GM23338 (cell line): ENCODE data around the gene STMN3. TPM values are rescaled to one million over a fixed set of nuclear protein-coding genes. Genes with fewer than 3 reads are reported as not detected.

ENCODE experiments used
- ATAC-seq: fragments of 200-7000 bp; cut with Tn5 transposase; 3 replicates; pipeline ENCODE4 v1.9.1; 2020
- DNase-seq: peaks from one replicate; pipeline ENCODE4 v3.0.0-alpha.2; 2015; ENCODE audit warnings: low spot score
- H2AFZ ChIP-seq: fragments of 200-600 bp; sonication (generic); 2 replicates; pipeline ENCODE4 v1.8.0; 2016; ENCODE audit warnings: antibody characterized with exemption, mild to moderate bottlenecking, moderate library complexity
- H3F3A ChIP-seq: fragments of 200-600 bp; sonication (generic); replicated peaks from 2 replicates; pipeline ENCODE4 v1.8.0; 2017; ENCODE audit warnings: antibody characterized with exemption, mixed run types, low read depth
- H3K27ac ChIP-seq: fragments of 200-600 bp; sonication (generic); 2 replicates; pipeline ENCODE4 v1.6.1; 2016; ENCODE audit warnings: low read depth
- H3K27me3 ChIP-seq: fragments of 200-600 bp; sonication (generic); 2 replicates; pipeline ENCODE4 v1.8.0; 2016; ENCODE audit warnings: mild to moderate bottlenecking, mixed run types, moderate library complexity; ENCODE audit not compliant: insufficient read depth
- H3K36me3 ChIP-seq: fragments of 200-600 bp; sonication (generic); 2 replicates; pipeline ENCODE4 v1.8.0; 2016; ENCODE audit warnings: mild to moderate bottlenecking; ENCODE audit not compliant: insufficient read depth
- H3K4me1 ChIP-seq: fragments of 200-600 bp; sonication (generic); 2 replicates; pipeline ENCODE4 v1.8.0; 2016; ENCODE audit warnings: mild to moderate bottlenecking, moderate library complexity; ENCODE audit not compliant: insufficient read depth
- H3K4me2 ChIP-seq: fragments of 200-600 bp; sonication (generic); 2 replicates; pipeline ENCODE4 v1.7.1; 2017; ENCODE audit warnings: mixed run types
- H3K4me3 ChIP-seq: fragments of 200-600 bp; sonication (generic); 2 replicates; pipeline ENCODE4 v1.6.1; 2016; ENCODE audit warnings: mixed run types
- H3K79me2 ChIP-seq: fragments of 200-600 bp; sonication (generic); replicated peaks from 2 replicates; pipeline ENCODE4 v1.8.0; 2017; ENCODE audit warnings: mild to moderate bottlenecking; ENCODE audit not compliant: insufficient read depth
- H3K9me2 ChIP-seq: fragments of 200-600 bp; sonication (generic); 2 replicates; pipeline ENCODE4 v1.8.0; 2017; ENCODE audit not compliant: insufficient read depth
- H4K20me1 ChIP-seq: fragments of 200-600 bp; sonication (generic); replicated peaks from 2 replicates; pipeline ENCODE4 v1.8.0; 2017; ENCODE audit warnings: mild to moderate bottlenecking; ENCODE audit not compliant: insufficient read depth
- H3K27ac Mint-ChIP-seq: 2 replicates; pipeline ENCODE4 v1.8.0; 2020; ENCODE audit warnings: inconsistent platforms, mild to moderate bottlenecking, moderate library complexity, mixed read lengths
- H3K27me3 Mint-ChIP-seq: 3 replicates; pipeline ENCODE4 v1.8.0; 2022; ENCODE audit warnings: low read depth, mild to moderate bottlenecking, moderate library complexity, mixed read lengths, inconsistent platforms; ENCODE audit not compliant: insufficient read depth, poor library complexity
- H3K36me3 Mint-ChIP-seq: 3 replicates; pipeline ENCODE4 v1.8.0; 2021; ENCODE audit warnings: low read depth, mild to moderate bottlenecking, inconsistent platforms, moderate library complexity, mixed read lengths
- H3K4me1 Mint-ChIP-seq: 3 replicates; pipeline ENCODE4 v1.8.0; 2020; ENCODE audit warnings: mild to moderate bottlenecking, inconsistent platforms, mixed read lengths
- H3K4me3 Mint-ChIP-seq: 3 replicates; pipeline ENCODE4 v1.8.0; 2021; ENCODE audit warnings: moderate library complexity, mild to moderate bottlenecking, inconsistent platforms, mixed read lengths
- H3K9me3 Mint-ChIP-seq: 3 replicates; pipeline ENCODE4 v1.8.0; 2020; ENCODE audit warnings: moderate library complexity, mild to moderate bottlenecking, inconsistent platforms, mixed read lengths
- CREB1 ChIP-seq: fragments of 250-450 bp; sonication (Bioruptor Pico); IDR thresholded peaks from 2 replicates; pipeline ENCODE4 v1.5.0; 2020; ENCODE audit warnings: low read depth, mild to moderate bottlenecking, moderate library complexity
- EZH2 ChIP-seq: fragments of 200-600 bp; sonication (generic); IDR thresholded peaks from one replicate; pipeline ENCODE4 v1.8.0; 2017; ENCODE audit warnings: antibody characterized with exemption, mild to moderate bottlenecking, low read depth; ENCODE audit not compliant: unreplicated experiment
- EZH2phosphoT487 ChIP-seq: fragments of 200-600 bp; sonication (generic); IDR thresholded peaks from one replicate; pipeline ENCODE4 v1.8.1; 2018; ENCODE audit warnings: antibody characterized with exemption; ENCODE audit not compliant: unreplicated experiment
- JUNB ChIP-seq: IDR thresholded peaks from one replicate; pipeline ENCODE4 v1.6.1; 2016; ENCODE audit warnings: antibody characterized with exemption; ENCODE audit not compliant: unreplicated experiment
- NANOG ChIP-seq: IDR thresholded peaks from 2 replicates; pipeline ENCODE4 v1.6.1; 2016; ENCODE audit warnings: antibody characterized with exemption, borderline replicate concordance
- POLR2AphosphoS5 ChIP-seq: IDR thresholded peaks from 2 replicates; pipeline ENCODE4 v1.6.1; 2016; ENCODE audit warnings: antibody characterized with exemption, low read depth
- STAT1 ChIP-seq: IDR thresholded peaks from one replicate; pipeline ENCODE4 v1.6.1; 2016; ENCODE audit warnings: antibody characterized with exemption; ENCODE audit not compliant: unreplicated experiment
- ZNF114 ChIP-seq: fragments of 250-450 bp; sonication (Bioruptor Pico); IDR thresholded peaks from 2 replicates; pipeline ENCODE4 v1.5.0; 2020; ENCODE audit warnings: mild to moderate bottlenecking, moderate library complexity
- ZNF331 ChIP-seq: fragments of 250-450 bp; sonication (Bioruptor Pico); IDR thresholded peaks from 2 replicates; pipeline ENCODE4 v1.5.0; 2020; ENCODE audit warnings: low read depth, mild to moderate bottlenecking, moderate library complexity
- polyA plus RNA-seq: library from polyadenylated mRNA; unstranded; fragments of >200 nt; fragmentation: Nextera tagmentation; extraction: Ambion mirVana; gene quantifications from 2 replicates; pipeline ENCODE4 v1.2.1, GENCODE V29; 2016
- total RNA-seq: library from RNA; depleted of rRNA; stranded (reverse); fragments of >200 nt; shearing (Covaris generic); gene quantifications from 2 replicates; pipeline ENCODE4 v1.2.3, GENCODE V29; 2014
- TF ChIP-seq, protein P1 (sequence below): fragments of 250-450 bp; sonication (Bioruptor Pico); IDR thresholded peaks from 2 replicates; pipeline ENCODE4 v1.5.0; 2020; ENCODE audit warnings: mild to moderate bottlenecking, moderate library complexity
- TF ChIP-seq, protein P2 (sequence below): IDR thresholded peaks from one replicate; pipeline ENCODE4 v1.6.1; 2018; ENCODE audit warnings: antibody characterized with exemption; ENCODE audit not compliant: unreplicated experiment
- TF ChIP-seq, protein P3 (sequence below): IDR thresholded peaks from 2 replicates; pipeline ENCODE4 v1.6.1; 2016; ENCODE audit warnings: antibody characterized with exemption
- TF ChIP-seq, protein P4 (sequence below), 2 experiments: fragments of 200-600 bp in 1 of 2; sonication (generic) in 1 of 2; conservative IDR thresholded peaks; 2 replicates each; pipeline versions ENCODE4 v1.5.1 to v1.6.1; 2016 to 2017; ENCODE audit warnings: antibody characterized with exemption in 2 of 2, low read depth in 2 of 2, mild to moderate bottlenecking in 2 of 2, moderate library complexity in 1 of 2

The STMN3 gene
- total and polyA plus RNA-seq, 2 experiments from 2014 or later, result 28.6 to 61.3 TPM

DNA sequence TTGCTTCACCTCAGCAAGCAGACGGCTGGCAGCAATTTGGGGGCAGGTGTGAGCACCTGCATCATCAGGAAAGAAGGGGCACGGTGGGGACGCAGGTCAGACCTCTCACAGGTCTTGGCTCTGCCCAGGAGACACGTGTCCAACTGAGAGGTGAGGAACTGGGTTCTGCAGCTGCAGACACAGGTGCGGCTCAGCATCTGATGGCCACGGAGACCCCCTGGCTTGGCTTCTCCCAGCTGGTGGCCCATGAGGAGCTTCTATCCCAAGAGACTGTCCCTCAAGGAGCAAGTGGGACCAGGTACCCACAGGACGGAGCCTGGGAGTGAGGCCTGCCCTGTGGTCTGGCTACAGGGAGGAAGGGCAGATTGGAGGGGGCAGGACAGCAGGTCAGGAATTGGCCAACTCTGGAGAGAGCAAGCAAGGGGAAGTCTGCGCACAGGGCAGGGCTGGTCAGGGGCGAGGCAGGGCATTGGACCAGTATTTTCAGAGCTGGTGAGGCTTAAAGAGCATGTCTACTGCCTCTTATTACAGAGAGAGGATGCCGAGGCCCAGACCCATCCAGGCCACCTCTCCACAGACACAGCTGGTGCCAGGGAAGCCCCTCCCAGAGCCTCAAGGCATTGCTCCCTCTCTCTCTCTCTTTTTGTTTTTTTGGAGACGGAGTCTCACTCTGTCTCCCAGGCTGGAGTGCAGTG, 4.2 kb downstream of the STMN3 start:
- Mint-ChIP-seq H3K9me3 (no peaks in the 10 kb centered on the region), H3K4me3 (no peak overlapping the region), H3K27me3 (peaks cover 11% of the 10 kb centered on the region), H3K36me3 (peaks cover 3% of the 10 kb centered on the region; the same call in 2 of the 3 replicates), H3K27ac (no peak overlapping the region), H3K4me1 (peaks cover 14% of the 10 kb centered on the region)
- H2AFZ ChIP-seq, result no peak overlapping the region
- no peak overlapping the region for H3K27ac ChIP-seq
- no peaks in the 10 kb centered on the region; the same call in 1 of the 2 replicates for H4K20me1 ChIP-seq
- no peaks in the 10 kb centered on the region for H3K36me3 ChIP-seq
- ATAC-seq (no peak), DNase-seq (no peak)
- H3K27me3 ChIP-seq, result no peaks in the 10 kb centered on the region
- no peak overlapping the region for H3K4me3 ChIP-seq
- no peak overlapping the region for H3K4me2 ChIP-seq
- no peaks in the 10 kb centered on the region for H3K9me2 ChIP-seq
- H3K4me1 ChIP-seq, result peaks cover 6% of the 10 kb centered on the region
- 0 out of 2 replicates have a peak, but pooled peaks cover 3% of the 10 kb centered on the region for H3K79me2 ChIP-seq
- H3F3A ChIP-seq, result peaks cover 6% of the 10 kb centered on the region; the same call in 1 of the 2 replicates
- TF ChIP-seq, protein P1, sequence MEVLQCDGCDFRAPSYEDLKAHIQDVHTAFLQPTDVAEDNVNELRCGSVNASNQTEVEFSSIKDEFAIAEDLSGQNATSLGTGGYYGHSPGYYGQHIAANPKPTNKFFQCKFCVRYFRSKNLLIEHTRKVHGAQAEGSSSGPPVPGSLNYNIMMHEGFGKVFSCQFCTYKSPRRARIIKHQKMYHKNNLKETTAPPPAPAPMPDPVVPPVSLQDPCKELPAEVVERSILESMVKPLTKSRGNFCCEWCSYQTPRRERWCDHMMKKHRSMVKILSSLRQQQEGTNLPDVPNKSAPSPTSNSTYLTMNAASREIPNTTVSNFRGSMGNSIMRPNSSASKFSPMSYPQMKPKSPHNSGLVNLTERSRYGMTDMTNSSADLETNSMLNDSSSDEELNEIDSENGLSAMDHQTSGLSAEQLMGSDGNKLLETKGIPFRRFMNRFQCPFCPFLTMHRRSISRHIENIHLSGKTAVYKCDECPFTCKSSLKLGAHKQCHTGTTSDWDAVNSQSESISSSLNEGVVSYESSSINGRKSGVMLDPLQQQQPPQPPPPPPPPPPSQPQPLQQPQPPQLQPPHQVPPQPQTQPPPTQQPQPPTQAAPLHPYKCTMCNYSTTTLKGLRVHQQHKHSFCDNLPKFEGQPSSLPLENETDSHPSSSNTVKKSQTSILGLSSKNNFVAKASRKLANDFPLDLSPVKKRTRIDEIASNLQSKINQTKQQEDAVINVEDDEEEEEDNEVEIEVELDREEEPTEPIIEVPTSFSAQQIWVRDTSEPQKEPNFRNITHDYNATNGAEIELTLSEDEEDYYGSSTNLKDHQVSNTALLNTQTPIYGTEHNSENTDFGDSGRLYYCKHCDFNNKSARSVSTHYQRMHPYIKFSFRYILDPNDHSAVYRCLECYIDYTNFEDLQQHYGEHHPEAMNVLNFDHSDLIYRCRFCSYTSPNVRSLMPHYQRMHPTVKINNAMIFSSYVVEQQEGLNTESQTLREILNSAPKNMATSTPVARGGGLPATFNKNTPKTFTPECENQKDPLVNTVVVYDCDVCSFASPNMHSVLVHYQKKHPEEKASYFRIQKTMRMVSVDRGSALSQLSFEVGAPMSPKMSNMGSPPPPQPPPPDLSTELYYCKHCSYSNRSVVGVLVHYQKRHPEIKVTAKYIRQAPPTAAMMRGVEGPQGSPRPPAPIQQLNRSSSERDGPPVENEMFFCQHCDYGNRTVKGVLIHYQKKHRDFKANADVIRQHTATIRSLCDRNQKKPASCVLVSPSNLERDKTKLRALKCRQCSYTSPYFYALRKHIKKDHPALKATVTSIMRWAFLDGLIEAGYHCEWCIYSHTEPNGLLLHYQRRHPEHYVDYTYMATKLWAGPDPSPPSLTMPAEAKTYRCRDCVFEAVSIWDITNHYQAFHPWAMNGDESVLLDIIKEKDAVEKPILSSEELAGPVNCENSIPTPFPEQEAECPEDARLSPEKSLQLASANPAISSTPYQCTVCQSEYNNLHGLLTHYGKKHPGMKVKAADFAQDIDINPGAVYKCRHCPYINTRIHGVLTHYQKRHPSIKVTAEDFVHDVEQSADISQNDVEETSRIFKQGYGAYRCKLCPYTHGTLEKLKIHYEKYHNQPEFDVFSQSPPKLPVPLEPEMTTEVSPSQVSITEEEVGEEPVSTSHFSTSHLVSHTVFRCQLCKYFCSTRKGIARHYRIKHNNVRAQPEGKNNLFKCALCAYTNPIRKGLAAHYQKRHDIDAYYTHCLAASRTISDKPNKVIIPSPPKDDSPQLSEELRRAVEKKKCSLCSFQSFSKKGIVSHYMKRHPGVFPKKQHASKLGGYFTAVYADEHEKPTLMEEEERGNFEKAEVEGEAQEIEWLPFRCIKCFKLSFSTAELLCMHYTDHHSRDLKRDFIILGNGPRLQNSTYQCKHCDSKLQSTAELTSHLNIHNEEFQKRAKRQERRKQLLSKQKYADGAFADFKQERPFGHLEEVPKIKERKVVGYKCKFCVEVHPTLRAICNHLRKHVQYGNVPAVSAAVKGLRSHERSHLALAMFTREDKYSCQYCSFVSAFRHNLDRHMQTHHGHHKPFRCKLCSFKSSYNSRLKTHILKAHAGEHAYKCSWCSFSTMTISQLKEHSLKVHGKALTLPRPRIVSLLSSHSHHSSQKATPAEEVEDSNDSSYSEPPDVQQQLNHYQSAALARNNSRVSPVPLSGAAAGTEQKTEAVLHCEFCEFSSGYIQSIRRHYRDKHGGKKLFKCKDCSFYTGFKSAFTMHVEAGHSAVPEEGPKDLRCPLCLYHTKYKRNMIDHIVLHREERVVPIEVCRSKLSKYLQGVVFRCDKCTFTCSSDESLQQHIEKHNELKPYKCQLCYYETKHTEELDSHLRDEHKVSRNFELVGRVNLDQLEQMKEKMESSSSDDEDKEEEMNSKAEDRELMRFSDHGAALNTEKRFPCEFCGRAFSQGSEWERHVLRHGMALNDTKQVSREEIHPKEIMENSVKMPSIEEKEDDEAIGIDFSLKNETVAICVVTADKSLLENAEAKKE (CRISPR knock-in tag), result no peak
- TF ChIP-seq ZNF331 (CRISPR knock-in tag) (no peak), STAT1 (no peak), EZH2phosphoT487 (no peak), EZH2 (no peak), JUNB (no peak), CREB1 (CRISPR knock-in tag) (no peak), POLR2AphosphoS5 (no peak), ZNF114 (CRISPR knock-in tag) (no peak), NANOG (no peak)
- TF ChIP-seq, protein P2, sequence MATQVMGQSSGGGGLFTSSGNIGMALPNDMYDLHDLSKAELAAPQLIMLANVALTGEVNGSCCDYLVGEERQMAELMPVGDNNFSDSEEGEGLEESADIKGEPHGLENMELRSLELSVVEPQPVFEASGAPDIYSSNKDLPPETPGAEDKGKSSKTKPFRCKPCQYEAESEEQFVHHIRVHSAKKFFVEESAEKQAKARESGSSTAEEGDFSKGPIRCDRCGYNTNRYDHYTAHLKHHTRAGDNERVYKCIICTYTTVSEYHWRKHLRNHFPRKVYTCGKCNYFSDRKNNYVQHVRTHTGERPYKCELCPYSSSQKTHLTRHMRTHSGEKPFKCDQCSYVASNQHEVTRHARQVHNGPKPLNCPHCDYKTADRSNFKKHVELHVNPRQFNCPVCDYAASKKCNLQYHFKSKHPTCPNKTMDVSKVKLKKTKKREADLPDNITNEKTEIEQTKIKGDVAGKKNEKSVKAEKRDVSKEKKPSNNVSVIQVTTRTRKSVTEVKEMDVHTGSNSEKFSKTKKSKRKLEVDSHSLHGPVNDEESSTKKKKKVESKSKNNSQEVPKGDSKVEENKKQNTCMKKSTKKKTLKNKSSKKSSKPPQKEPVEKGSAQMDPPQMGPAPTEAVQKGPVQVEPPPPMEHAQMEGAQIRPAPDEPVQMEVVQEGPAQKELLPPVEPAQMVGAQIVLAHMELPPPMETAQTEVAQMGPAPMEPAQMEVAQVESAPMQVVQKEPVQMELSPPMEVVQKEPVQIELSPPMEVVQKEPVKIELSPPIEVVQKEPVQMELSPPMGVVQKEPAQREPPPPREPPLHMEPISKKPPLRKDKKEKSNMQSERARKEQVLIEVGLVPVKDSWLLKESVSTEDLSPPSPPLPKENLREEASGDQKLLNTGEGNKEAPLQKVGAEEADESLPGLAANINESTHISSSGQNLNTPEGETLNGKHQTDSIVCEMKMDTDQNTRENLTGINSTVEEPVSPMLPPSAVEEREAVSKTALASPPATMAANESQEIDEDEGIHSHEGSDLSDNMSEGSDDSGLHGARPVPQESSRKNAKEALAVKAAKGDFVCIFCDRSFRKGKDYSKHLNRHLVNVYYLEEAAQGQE, result no peak
- TF ChIP-seq, protein P3, sequence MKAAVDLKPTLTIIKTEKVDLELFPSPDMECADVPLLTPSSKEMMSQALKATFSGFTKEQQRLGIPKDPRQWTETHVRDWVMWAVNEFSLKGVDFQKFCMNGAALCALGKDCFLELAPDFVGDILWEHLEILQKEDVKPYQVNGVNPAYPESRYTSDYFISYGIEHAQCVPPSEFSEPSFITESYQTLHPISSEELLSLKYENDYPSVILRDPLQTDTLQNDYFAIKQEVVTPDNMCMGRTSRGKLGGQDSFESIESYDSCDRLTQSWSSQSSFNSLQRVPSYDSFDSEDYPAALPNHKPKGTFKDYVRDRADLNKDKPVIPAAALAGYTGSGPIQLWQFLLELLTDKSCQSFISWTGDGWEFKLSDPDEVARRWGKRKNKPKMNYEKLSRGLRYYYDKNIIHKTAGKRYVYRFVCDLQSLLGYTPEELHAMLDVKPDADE, result no peak
- TF ChIP-seq, protein P4, sequence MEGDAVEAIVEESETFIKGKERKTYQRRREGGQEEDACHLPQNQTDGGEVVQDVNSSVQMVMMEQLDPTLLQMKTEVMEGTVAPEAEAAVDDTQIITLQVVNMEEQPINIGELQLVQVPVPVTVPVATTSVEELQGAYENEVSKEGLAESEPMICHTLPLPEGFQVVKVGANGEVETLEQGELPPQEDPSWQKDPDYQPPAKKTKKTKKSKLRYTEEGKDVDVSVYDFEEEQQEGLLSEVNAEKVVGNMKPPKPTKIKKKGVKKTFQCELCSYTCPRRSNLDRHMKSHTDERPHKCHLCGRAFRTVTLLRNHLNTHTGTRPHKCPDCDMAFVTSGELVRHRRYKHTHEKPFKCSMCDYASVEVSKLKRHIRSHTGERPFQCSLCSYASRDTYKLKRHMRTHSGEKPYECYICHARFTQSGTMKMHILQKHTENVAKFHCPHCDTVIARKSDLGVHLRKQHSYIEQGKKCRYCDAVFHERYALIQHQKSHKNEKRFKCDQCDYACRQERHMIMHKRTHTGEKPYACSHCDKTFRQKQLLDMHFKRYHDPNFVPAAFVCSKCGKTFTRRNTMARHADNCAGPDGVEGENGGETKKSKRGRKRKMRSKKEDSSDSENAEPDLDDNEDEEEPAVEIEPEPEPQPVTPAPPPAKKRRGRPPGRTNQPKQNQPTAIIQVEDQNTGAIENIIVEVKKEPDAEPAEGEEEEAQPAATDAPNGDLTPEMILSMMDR (conservative IDR thresholded peaks at IDR 0.05; ENCODE audit: low read depth in 2 of 2), result no peak
